Loucy (cell line): ENCODE results near the gene IL6.

Source experiments
- H2AFZ ChIP-seq: fragments of 200-600 bp; sonication (generic); 2 replicates; pipeline ENCODE4 v1.6.0; 2016; ENCODE audit warnings: antibody characterized with exemption, mild to moderate bottlenecking, low read length, moderate library complexity
- H3F3A ChIP-seq: fragments of 200-600 bp; 2 replicates; pipeline ENCODE4 v1.6.0; 2016; ENCODE audit warnings: antibody characterized with exemption, low read depth, mild to moderate bottlenecking
- H3K27me3 ChIP-seq: fragments of 200-600 bp; sonication (generic); 2 replicates; pipeline ENCODE4 v1.6.1; 2014; ENCODE audit warnings: low read length, mild to moderate bottlenecking; ENCODE audit not compliant: insufficient read depth, poor library complexity, severe bottlenecking
- H3K36me3 ChIP-seq: fragments of 200-600 bp; sonication (generic); 2 replicates; pipeline ENCODE4 v1.6.1; 2016; ENCODE audit warnings: low read length; ENCODE audit not compliant: insufficient read depth
- H3K4me1 ChIP-seq: fragments of 200-600 bp; sonication (generic); 2 replicates; pipeline ENCODE4 v1.5.1; 2014; ENCODE audit warnings: low read length, mild to moderate bottlenecking; ENCODE audit not compliant: insufficient read depth, poor library complexity, severe bottlenecking
- H3K4me2 ChIP-seq: fragments of 200-600 bp; sonication (generic); 2 replicates; pipeline ENCODE4 v1.6.0; 2014; ENCODE audit warnings: antibody characterized with exemption, low read length, low read depth, mild to moderate bottlenecking; ENCODE audit not compliant: poor library complexity, severe bottlenecking
- H3K4me3 ChIP-seq: fragments of 200-600 bp; sonication (generic); 2 replicates; pipeline ENCODE4 v1.5.1; 2014; ENCODE audit warnings: low read length, mild to moderate bottlenecking, mixed read lengths; ENCODE audit not compliant: poor library complexity, severe bottlenecking
- H3K79me2 ChIP-seq: fragments of 200-600 bp; sonication (generic); 2 replicates; pipeline ENCODE4 v1.6.1; 2014; ENCODE audit warnings: low read length; ENCODE audit not compliant: insufficient read depth
- H3K9ac ChIP-seq: fragments of 200-600 bp; sonication (generic); 2 replicates; pipeline ENCODE4 v1.6.0; 2014; ENCODE audit warnings: mild to moderate bottlenecking, low read depth, low read length, moderate library complexity; ENCODE audit not compliant: poor library complexity, severe bottlenecking
- H3K9me2 ChIP-seq: fragments of 200-600 bp; sonication (generic); replicated peaks from 2 replicates; pipeline ENCODE4 v1.6.1; 2016; ENCODE audit warnings: low read depth, low read length, mixed read lengths
- H3K9me3 ChIP-seq: fragments of 200-600 bp; sonication (generic); 2 replicates; pipeline ENCODE4 v1.6.1; 2014; ENCODE audit warnings: mild to moderate bottlenecking, antibody characterized with exemption, low read length, low read depth; ENCODE audit not compliant: insufficient read depth
- H4K20me1 ChIP-seq: fragments of 200-600 bp; sonication (generic); 2 replicates; pipeline ENCODE4 v1.6.0; 2014; ENCODE audit warnings: antibody characterized with exemption, low read length, mild to moderate bottlenecking; ENCODE audit not compliant: insufficient read depth, poor library complexity, severe bottlenecking
- CTCF ChIP-seq: fragments of 200-600 bp; sonication (generic); conservative IDR thresholded peaks from 2 replicates; pipeline ENCODE4 v1.5.1; 2014; ENCODE audit warnings: mild to moderate bottlenecking, antibody characterized with exemption, low read length
- EZH2phosphoT487 ChIP-seq: fragments of 200-600 bp; IDR thresholded peaks from 2 replicates; pipeline ENCODE4 v1.6.1; 2018; ENCODE audit warnings: antibody characterized with exemption, mild to moderate bottlenecking, moderate library complexity, borderline replicate concordance

Gene IL6

GRCh38 chr7:22743014-22743413 is 16.0 kb downstream of the IL6 start:
- Histone ChIP-seq H3F3A (no peaks in the 10 kb centered on the region), H3K27me3 (no peaks in the 10 kb centered on the region), H3K36me3 (no peaks in the 10 kb centered on the region), H3K9me2 (no peaks in the 10 kb centered on the region), H3K4me1 (no peaks in the 10 kb centered on the region), H3K9me3 (no peaks in the 10 kb centered on the region), H4K20me1 (no peaks in the 10 kb centered on the region), H2AFZ (no peak overlapping the region), H3K9ac (no peak overlapping the region), H3K4me3 (no peak overlapping the region), H3K79me2 (no peaks in the 10 kb centered on the region), H3K4me2 (no peak overlapping the region)
- no peak for TF ChIP-seq EZH2phosphoT487

- no peak for TF ChIP-seq CTCF
- no peak for TF ChIP-seq EZH2phosphoT487
- Histone ChIP-seq H3K27me3 (no peaks in the 10 kb centered on the region), H3K79me2 (no peaks in the 10 kb centered on the region), H3K4me2 (no peak overlapping the region), H3K9me3 (no peaks in the 10 kb centered on the region), H3K36me3 (no peaks in the 10 kb centered on the region), H3K9ac (no peak overlapping the region), H4K20me1 (no peaks in the 10 kb centered on the region), H3F3A (no peaks in the 10 kb centered on the region), H3K9me2 (no peaks in the 10 kb centered on the region), H2AFZ (no peak overlapping the region), H3K4me1 (no peaks in the 10 kb centered on the region), H3K4me3 (no peak overlapping the region)
Measured at GRCh38 chr7:22751341-22751740, 24.3 kb downstream of the IL6 start.

- H3K4me1 ChIP-seq = no peaks in the 10 kb centered on the region
- no peaks in the 10 kb centered on the region for H3K27me3 ChIP-seq
- no peaks in the 10 kb centered on the region for H4K20me1 ChIP-seq
Measured at GRCh38 chr7:22757338-22757994, 30.5 kb downstream of the IL6 start.

More at GRCh38 chr7:22757338-22757994, 30.5 kb downstream of the IL6 start:
- H3K9ac ChIP-seq = no peak overlapping the region
- H2AFZ ChIP-seq = no peak overlapping the region
- no peaks in the 10 kb centered on the region for H3K9me3 ChIP-seq
- no peak overlapping the region for H3K4me2 ChIP-seq
- H3K9me2 ChIP-seq = no peaks in the 10 kb centered on the region
- H3F3A ChIP-seq = no peaks in the 10 kb centered on the region
- TF ChIP-seq EZH2phosphoT487 (no peak), CTCF (no peak)
- no peaks in the 10 kb centered on the region for H3K36me3 ChIP-seq
- no peak overlapping the region for H3K4me3 ChIP-seq
- H3K79me2 ChIP-seq = no peaks in the 10 kb centered on the region
